ENCODE data around the gene CLEC1B.
"Not testable (repeated sequence)": the region's sequence is repeated elsewhere in the genome, so short reads cannot be mapped to it uniquely, and the experiment has no call there.

Gene CLEC1B

GRCh38 chr12:9999016-9999415 is at the start of gene CLEC1B:
Gene CLEC1B (minus strand): TSS chr12:9999121. CDS start chr12:9999100, 21 bp downstream.
- Mint-ChIP-seq H3K36me3 (no peaks in the 10 kb centered on the region), H3K27me3 (peaks cover 11% of the 10 kb centered on the region), H3K9me3 (no peaks in the 10 kb centered on the region), H3K27ac (no peak within 1 kb of the TSS), H3K4me1 (no peaks in the 10 kb centered on the region), H3K4me3 (no peak within 1 kb of the TSS)
- ATAC-seq (ENCODE audit: low read depth) (no peak), DNase-seq (ENCODE audit: low spot score in 2 of 2) (no peak)

- ATAC-seq (ENCODE audit: low read depth) (no peak), DNase-seq (ENCODE audit: low spot score in 2 of 2) (no peak)
- no peak overlapping the region for H3K4me3 Mint-ChIP-seq
- peaks cover 7% of the 10 kb centered on the region for H3K4me1 Mint-ChIP-seq
- H3K36me3 Mint-ChIP-seq = no peaks in the 10 kb centered on the region
- no peak overlapping the region for H3K27ac Mint-ChIP-seq
- peaks cover 23% of the 10 kb centered on the region for H3K27me3 Mint-ChIP-seq
- peaks cover 3% of the 10 kb centered on the region for H3K9me3 Mint-ChIP-seq
These were observed 49.6 kb upstream of the CLEC1B start for GRCh38 chr12:10048526-10048925.

- no peak overlapping the region for H3K4me3 Mint-ChIP-seq
- no peaks in the 10 kb centered on the region for H3K4me1 Mint-ChIP-seq
These were observed 43.2 kb upstream of the CLEC1B start for GRCh38 chr12:10042167-10042566.

GRCh38 chr12:10033783-10034545 is 35.0 kb upstream of the CLEC1B start:
- no peak for ATAC-seq (ENCODE audit: low read depth)
- peaks cover 12% of the 10 kb centered on the region for H3K27me3 Mint-ChIP-seq
- H3K4me3 Mint-ChIP-seq = no peak overlapping the region
- H3K27ac Mint-ChIP-seq = no peak overlapping the region
- no peak for DNase-seq (ENCODE audit: low spot score in 2 of 2)
- H3K36me3 Mint-ChIP-seq = no peaks in the 10 kb centered on the region
- no peaks in the 10 kb centered on the region for H3K9me3 Mint-ChIP-seq
- no peaks in the 10 kb centered on the region for H3K4me1 Mint-ChIP-seq

More at GRCh38 chr12:10042167-10042566, 43.2 kb upstream of the CLEC1B start:
- no peaks in the 10 kb centered on the region for H3K36me3 Mint-ChIP-seq
- H3K27me3 Mint-ChIP-seq = peaks cover 11% of the 10 kb centered on the region
- no peak for DNase-seq (ENCODE audit: low spot score in 2 of 2)
- no peak overlapping the region for H3K27ac Mint-ChIP-seq
- H3K9me3 Mint-ChIP-seq = no peaks in the 10 kb centered on the region
- ATAC-seq (ENCODE audit: low read depth) = no peak

GRCh38 chr12:10031771-10032175 is 32.9 kb upstream of the CLEC1B start:
- peaks cover 16% of the 10 kb centered on the region for H3K27me3 Mint-ChIP-seq

GRCh38 chr12:10031321-10031720 is 32.4 kb upstream of the CLEC1B start:
- Mint-ChIP-seq H3K27ac (no peak overlapping the region), H3K9me3 (no peaks in the 10 kb centered on the region), H3K27me3 (peaks cover 15% of the 10 kb centered on the region), H3K36me3 (no peaks in the 10 kb centered on the region), H3K4me3 (no peak overlapping the region), H3K4me1 (no peaks in the 10 kb centered on the region)
- no peak for ATAC-seq (ENCODE audit: low read depth)
- DNase-seq (ENCODE audit: low spot score in 2 of 2) = no peak

More at GRCh38 chr12:10031771-10032175, 32.9 kb upstream of the CLEC1B start:
- ATAC-seq (ENCODE audit: low read depth) = no peak
- H3K36me3 Mint-ChIP-seq = no peaks in the 10 kb centered on the region
- H3K9me3 Mint-ChIP-seq = no peaks in the 10 kb centered on the region
- H3K27ac Mint-ChIP-seq = no peak overlapping the region
- H3K4me3 Mint-ChIP-seq = no peak overlapping the region
- DNase-seq (ENCODE audit: low spot score in 2 of 2) = no peak
- no peaks in the 10 kb centered on the region for H3K4me1 Mint-ChIP-seq

- Mint-ChIP-seq H3K9me3 (no peaks in the 10 kb centered on the region), H3K27me3 (peaks cover 15% of the 10 kb centered on the region), H3K27ac (no peak within 1 kb of the TSS), H3K36me3 (no peaks in the 10 kb centered on the region), H3K4me3 (no peak within 1 kb of the TSS), H3K4me1 (no peaks in the 10 kb centered on the region)
- ATAC-seq (ENCODE audit: low read depth) (no peak), DNase-seq (ENCODE audit: low spot score in 2 of 2) (no peak)
These were observed 31.5 kb upstream of the CLEC1B start, which contains the start of gene CLEC9A for GRCh38 chr12:10030446-10030845. Gene CLEC9A (plus strand): TSS chr12:10030682. CDS start chr12:10052688, 22,006 bp downstream.

GRCh38 chr12:10027721-10028120 is 28.8 kb upstream of the CLEC1B start:
- Mint-ChIP-seq H3K4me1 (no peaks in the 10 kb centered on the region), H3K27ac (peak overlapping the region; percentile 7), H3K27me3 (peaks cover 18% of the 10 kb centered on the region), H3K4me3 (no peak overlapping the region), H3K9me3 (no peaks in the 10 kb centered on the region), H3K36me3 (no peaks in the 10 kb centered on the region)
- no peak for DNase-seq (ENCODE audit: low spot score in 2 of 2)
- no peak for ATAC-seq (ENCODE audit: low read depth)

- H3K36me3 Mint-ChIP-seq = no peaks in the 10 kb centered on the region
- no peaks in the 10 kb centered on the region for H3K9me3 Mint-ChIP-seq
- H3K27ac Mint-ChIP-seq = peak overlapping the region; percentile 7
- no peaks in the 10 kb centered on the region for H3K4me1 Mint-ChIP-seq
- H3K27me3 Mint-ChIP-seq = peaks cover 18% of the 10 kb centered on the region
- H3K4me3 Mint-ChIP-seq = no peak overlapping the region
- no peak for ATAC-seq (ENCODE audit: low read depth)
- DNase-seq (ENCODE audit: low spot score in 2 of 2) = no peak
These were observed 28.4 kb upstream of the CLEC1B start for GRCh38 chr12:10027311-10027710.

- H3K27me3 Mint-ChIP-seq = peaks cover 15% of the 10 kb centered on the region
- H3K36me3 Mint-ChIP-seq; ATAC-seq (ENCODE audit: low read depth); DNase-seq (ENCODE audit: low spot score in 2 of 2); H3K9me3 Mint-ChIP-seq; H3K4me1 Mint-ChIP-seq; H3K27ac Mint-ChIP-seq; H3K4me3 Mint-ChIP-seq: not testable (repeated sequence)
These were observed 27.7 kb upstream of the CLEC1B start for GRCh38 chr12:10026666-10027065.

GRCh38 chr12:10025236-10025635 is 26.3 kb upstream of the CLEC1B start:
- Mint-ChIP-seq H3K27me3 (peaks cover 14% of the 10 kb centered on the region), H3K4me1 (no peaks in the 10 kb centered on the region), H3K9me3 (no peaks in the 10 kb centered on the region), H3K36me3 (no peaks in the 10 kb centered on the region), H3K4me3 (no peak overlapping the region), H3K27ac (no peak overlapping the region)
- ATAC-seq (ENCODE audit: low read depth) (no peak), DNase-seq (ENCODE audit: low spot score in 2 of 2) (no peak)

- no peaks in the 10 kb centered on the region for H3K4me1 Mint-ChIP-seq
These were observed 22.4 kb upstream of the CLEC1B start for GRCh38 chr12:10021342-10021741.

GRCh38 chr12:10018386-10018785 is 19.5 kb upstream of the CLEC1B start:
- Mint-ChIP-seq H3K36me3 (no peaks in the 10 kb centered on the region), H3K4me1 (no peaks in the 10 kb centered on the region), H3K27ac (no peak overlapping the region), H3K9me3 (no peaks in the 10 kb centered on the region), H3K27me3 (peaks cover 10% of the 10 kb centered on the region), H3K4me3 (no peak overlapping the region)
- no peak for ATAC-seq (ENCODE audit: low read depth)
- DNase-seq (ENCODE audit: low spot score in 2 of 2) = no peak

More at GRCh38 chr12:10021342-10021741, 22.4 kb upstream of the CLEC1B start:
- Mint-ChIP-seq H3K27ac (no peak overlapping the region), H3K9me3 (no peaks in the 10 kb centered on the region), H3K36me3 (no peaks in the 10 kb centered on the region), H3K4me3 (no peak overlapping the region), H3K27me3 (peaks cover 6% of the 10 kb centered on the region)
- no peak for DNase-seq (ENCODE audit: low spot score in 2 of 2)
- no peak for ATAC-seq (ENCODE audit: low read depth)

- H3K9me3 Mint-ChIP-seq = no peaks in the 10 kb centered on the region
- H3K36me3 Mint-ChIP-seq = no peaks in the 10 kb centered on the region
- ATAC-seq (ENCODE audit: low read depth) = no peak
- H3K4me1 Mint-ChIP-seq = no peaks in the 10 kb centered on the region
- no peak overlapping the region for H3K27ac Mint-ChIP-seq
- H3K4me3 Mint-ChIP-seq = no peak overlapping the region
- H3K27me3 Mint-ChIP-seq = peaks cover 13% of the 10 kb centered on the region
- no peak for DNase-seq (ENCODE audit: low spot score in 2 of 2)
These were observed 18.0 kb upstream of the CLEC1B start for GRCh38 chr12:10016881-10017280.

- H3K9me3 Mint-ChIP-seq = no peaks in the 10 kb centered on the region
- H3K27me3 Mint-ChIP-seq = peaks cover 13% of the 10 kb centered on the region
- H3K27ac Mint-ChIP-seq = no peak overlapping the region
- H3K4me1 Mint-ChIP-seq = no peaks in the 10 kb centered on the region
- no peak for ATAC-seq (ENCODE audit: low read depth)
- DNase-seq (ENCODE audit: low spot score in 2 of 2) = no peak
- no peak overlapping the region for H3K4me3 Mint-ChIP-seq
- H3K36me3 Mint-ChIP-seq = no peaks in the 10 kb centered on the region
These were observed 16.5 kb upstream of the CLEC1B start for GRCh38 chr12:10015450-10015849.
